SK-N-MC (cell line): ENCODE data around the gene ZNF622.

Source experiments
- DNase-seq: peaks from one replicate; pipeline ENCODE4 v3.0.0-alpha.2; 2011; ENCODE audit warnings: low read depth, low spot score
- H3K27ac ChIP-seq: fragments of 200-600 bp; sonication (generic); 2 replicates; pipeline ENCODE4 v1.5.1; 2016; ENCODE audit warnings: mixed run types
- H3K36me3 ChIP-seq: fragments of 200-600 bp; sonication (generic); 2 replicates; pipeline ENCODE4 v1.6.1; 2017; ENCODE audit warnings: antibody characterized with exemption, low read length, mixed read lengths; ENCODE audit not compliant: insufficient read depth
- H3K4me3 ChIP-seq: fragments of 200-600 bp; sonication (generic); 2 replicates; pipeline ENCODE4 v1.5.1; 2016
- H3K9ac ChIP-seq: fragments of 200-600 bp; sonication (generic); 2 replicates; pipeline ENCODE4 v1.8.0; 2017; ENCODE audit warnings: mixed run types, mixed read lengths; ENCODE audit not compliant: insufficient read length
- H3K9me3 ChIP-seq: fragments of 200-600 bp; sonication (generic); 2 replicates; pipeline ENCODE4 v1.6.1; 2017; ENCODE audit warnings: low read depth, mild to moderate bottlenecking, antibody characterized with exemption, low read length, moderate library complexity, mixed read lengths
- EZH2 ChIP-seq: fragments of 200-600 bp; sonication (generic); IDR thresholded peaks from one replicate; pipeline ENCODE4 v1.6.1; 2017; ENCODE audit warnings: antibody characterized with exemption
- FOXP2 ChIP-seq: optimal IDR thresholded peaks from 2 replicates; pipeline ENCODE3; 2011; ENCODE audit warnings: mild to moderate bottlenecking, moderate library complexity; ENCODE audit not compliant: insufficient read depth; ENCODE audit errors: extremely low read length, control extremely low read depth
- POLR2AphosphoS5 ChIP-seq: IDR thresholded peaks from 2 replicates; pipeline ENCODE4 v1.6.1; 2012; ENCODE audit warnings: mild to moderate bottlenecking, low read depth, low read length, borderline replicate concordance

ZNF622 gene

DNA sequence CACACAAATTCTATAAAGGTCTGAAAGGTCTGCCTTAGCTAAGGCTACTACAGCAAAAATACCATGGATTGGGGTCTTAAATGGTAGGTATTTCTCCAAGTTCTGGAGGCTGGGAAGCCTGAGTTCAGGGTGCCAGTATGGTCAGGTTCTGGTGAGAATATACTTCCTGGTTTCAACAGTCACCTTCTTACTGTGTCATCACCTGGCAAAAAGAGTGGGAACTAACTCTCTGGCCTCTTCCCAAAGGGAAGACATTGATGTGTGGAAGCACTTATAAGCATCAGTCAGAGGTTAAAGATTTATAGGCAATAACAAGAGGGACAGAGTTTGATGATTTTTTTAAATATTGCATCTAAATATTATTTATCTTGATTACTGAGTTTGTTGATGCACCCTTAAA is 53.0 kb downstream of the ZNF622 start:
- H3K9me3 ChIP-seq: no peaks in the 10 kb centered on the region
- H3K9ac ChIP-seq: no peak overlapping the region
- H3K27ac ChIP-seq: no peak overlapping the region
- TF ChIP-seq FOXP2: no peak
- no peak for TF ChIP-seq POLR2AphosphoS5
- no peak for TF ChIP-seq EZH2
- H3K36me3 ChIP-seq: no peaks in the 10 kb centered on the region
- no peak overlapping the region for H3K4me3 ChIP-seq
- no peak for DNase-seq

DNA sequence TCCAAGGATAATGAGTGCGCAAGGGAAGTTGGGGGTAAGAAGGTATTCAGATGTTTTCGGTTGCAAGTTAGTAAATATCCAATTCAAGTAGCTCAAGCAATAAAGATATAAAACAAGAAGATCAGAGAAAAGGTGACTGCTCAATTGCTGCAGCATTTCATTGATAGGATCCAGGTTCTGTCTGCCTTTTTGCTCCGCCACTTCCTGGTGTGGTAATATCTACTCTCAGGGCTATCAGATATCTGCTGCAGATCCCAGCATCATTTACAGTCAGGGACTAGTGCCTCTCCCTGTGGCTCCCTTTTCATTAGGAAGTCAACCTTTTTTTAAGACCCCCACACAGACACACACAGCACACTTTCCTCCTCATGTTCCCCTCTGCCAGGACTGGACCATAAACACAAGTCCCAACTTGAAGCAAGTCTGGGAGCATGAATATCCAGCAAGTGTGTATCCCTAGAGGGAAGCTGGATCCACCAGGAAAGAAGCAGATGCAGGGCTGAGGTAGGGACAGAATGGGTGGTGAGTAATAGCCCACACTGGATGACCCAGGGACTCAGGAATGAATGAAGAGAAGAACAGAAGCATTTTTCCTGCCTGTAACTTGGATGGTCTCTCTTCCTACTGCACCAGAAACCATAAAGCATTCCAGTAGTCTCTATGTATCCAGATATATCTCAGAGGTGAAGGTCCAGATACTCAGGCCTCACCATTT is 53.7 kb downstream of the ZNF622 start:
- Histone ChIP-seq H3K27ac (no peak overlapping the region), H3K9me3 (no peaks in the 10 kb centered on the region), H3K4me3 (no peak overlapping the region), H3K9ac (no peak overlapping the region), H3K36me3 (no peaks in the 10 kb centered on the region)
- DNase-seq: no peak
- TF ChIP-seq POLR2AphosphoS5 (no peak), EZH2 (no peak), FOXP2 (no peak)

DNA sequence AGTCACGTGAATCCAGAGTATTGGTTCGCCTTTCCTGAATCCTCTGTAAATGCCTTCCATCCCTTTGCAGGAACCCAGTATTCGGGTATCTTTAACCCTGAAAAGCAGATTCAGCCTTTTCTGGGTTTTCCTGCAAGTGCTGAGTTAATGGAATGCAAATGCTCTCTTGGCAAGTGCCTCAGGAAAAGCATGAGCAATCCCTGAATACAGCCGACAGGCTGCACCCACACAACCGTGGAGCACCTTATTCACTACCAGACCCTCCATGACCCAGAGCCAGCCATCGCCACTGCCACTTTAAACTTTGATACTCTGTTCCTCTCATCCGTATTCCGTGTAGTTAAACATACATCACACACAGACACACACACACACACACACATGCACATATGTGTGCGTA is 54.4 kb downstream of the ZNF622 start:
- TF ChIP-seq EZH2: no peak
- no peak for TF ChIP-seq POLR2AphosphoS5
- no peak for TF ChIP-seq FOXP2
- Histone ChIP-seq H3K4me3 (no peak overlapping the region), H3K9me3 (no peaks in the 10 kb centered on the region), H3K27ac (no peak overlapping the region), H3K36me3 (no peaks in the 10 kb centered on the region), H3K9ac (no peak overlapping the region)
- no peak for DNase-seq

DNA sequence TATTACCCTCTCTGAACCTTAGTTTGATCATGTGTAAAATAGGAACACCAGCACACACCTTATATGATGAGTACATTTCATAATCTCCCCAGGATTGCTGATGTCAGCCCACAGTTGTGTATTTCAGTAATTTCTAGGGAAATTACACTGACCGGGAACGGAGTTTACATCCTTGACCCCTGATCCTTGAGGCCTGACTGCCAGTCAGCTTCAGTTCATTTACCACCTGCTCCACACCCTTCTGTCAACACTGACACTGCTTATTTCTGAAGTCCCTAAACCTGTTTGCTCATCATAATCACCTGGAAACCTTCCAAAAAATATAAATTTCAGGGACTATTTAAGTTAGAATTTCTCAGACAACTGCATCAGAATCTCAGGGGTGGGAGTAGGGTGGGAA is 55.3 kb downstream of the ZNF622 start:
- TF ChIP-seq POLR2AphosphoS5 (no peak), FOXP2 (no peak), EZH2 (no peak)
- Histone ChIP-seq H3K9me3 (no peaks in the 10 kb centered on the region), H3K27ac (no peak overlapping the region), H3K4me3 (no peak overlapping the region), H3K9ac (no peak overlapping the region), H3K36me3 (no peaks in the 10 kb centered on the region)
- no peak for DNase-seq

DNA sequence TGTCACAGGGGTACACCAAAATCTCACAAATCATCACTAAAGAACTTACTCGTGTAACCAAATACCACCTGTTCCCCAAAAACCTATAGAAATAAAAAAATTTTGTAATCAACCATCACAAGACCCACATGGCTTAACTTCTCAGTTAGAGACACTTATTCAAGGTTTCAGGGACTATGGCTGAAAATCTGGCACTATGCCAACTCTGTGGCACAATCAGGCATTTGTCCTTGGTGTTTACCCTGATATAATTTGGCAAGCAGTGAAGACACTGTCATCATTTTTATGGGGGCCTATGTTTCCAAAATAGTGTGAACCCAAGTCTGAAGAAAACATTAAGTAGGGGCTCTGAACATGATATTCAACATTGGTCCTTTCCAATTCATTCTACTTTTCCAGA is 59.0 kb downstream of the ZNF622 start:
- Histone ChIP-seq H3K9ac (no peak overlapping the region), H3K27ac (no peak overlapping the region), H3K9me3 (no peaks in the 10 kb centered on the region), H3K36me3 (no peaks in the 10 kb centered on the region), H3K4me3 (no peak overlapping the region)
- TF ChIP-seq POLR2AphosphoS5: no peak
- TF ChIP-seq EZH2: no peak
- no peak for TF ChIP-seq FOXP2
- no peak for DNase-seq

DNA sequence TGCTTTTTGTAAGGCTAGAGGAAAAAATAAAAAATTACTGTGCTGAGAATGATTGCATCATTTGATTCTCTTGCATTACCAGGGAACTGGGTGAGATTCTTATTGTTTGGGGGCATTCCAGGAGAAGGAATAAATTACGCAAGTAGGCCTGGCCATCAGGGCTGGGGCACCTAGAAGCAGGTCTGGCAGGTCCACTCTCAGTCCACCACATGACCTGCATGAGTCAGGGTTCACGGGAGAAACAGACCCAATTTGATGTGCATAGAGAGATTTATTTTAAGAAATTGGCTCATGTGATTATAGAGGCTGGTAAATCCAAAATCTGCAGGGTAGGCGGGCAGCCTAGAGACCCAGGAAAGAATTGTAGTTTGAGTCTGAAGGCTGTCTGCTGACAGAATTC is 59.6 kb downstream of the ZNF622 start:
- no peak for TF ChIP-seq POLR2AphosphoS5
- TF ChIP-seq EZH2: no peak
- H3K36me3 ChIP-seq: no peaks in the 10 kb centered on the region
- no peak overlapping the region for H3K4me3 ChIP-seq
- H3K9ac ChIP-seq: no peak overlapping the region
- no peak overlapping the region for H3K27ac ChIP-seq
- H3K9me3 ChIP-seq: no peaks in the 10 kb centered on the region
- no peak for DNase-seq
